ENCODE data around the gene SSNA1. TPM values are rescaled to one million over a fixed set of nuclear protein-coding genes. Genes with fewer than 3 reads are reported as not detected.

Gene SSNA1
- polyA plus RNA-seq, 1 donor from 2014 or later: 170 TPM

DNA sequence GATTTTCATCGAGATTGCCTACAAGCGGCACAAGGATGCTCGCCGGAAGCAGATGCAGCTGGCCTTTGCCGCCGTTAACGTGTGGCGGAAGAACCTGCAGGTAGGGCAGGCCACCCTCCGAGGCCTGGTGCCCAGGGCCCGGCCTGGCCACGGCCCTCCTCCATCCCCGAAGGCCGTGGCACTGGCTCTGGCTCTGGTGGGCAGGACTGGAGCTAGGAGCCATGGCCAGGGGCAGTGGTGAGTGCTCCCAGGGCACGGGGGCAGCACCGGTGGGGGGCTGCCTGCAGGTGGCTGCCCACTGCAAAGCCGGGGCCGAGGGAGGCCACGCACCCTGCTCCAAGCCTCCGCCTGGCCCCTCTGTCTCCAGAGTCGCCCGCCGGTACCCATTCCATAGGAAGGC is 24.7 kb upstream of the SSNA1 start:
- Histone ChIP-seq H3K27me3 (ENCODE audit: insufficient read depth, low read depth, low read length) (peaks cover 79% of the 10 kb centered on the region), H3K4me2 (ENCODE audit: low read length) (no peak overlapping the region), H2AFZ (ENCODE audit: low read depth, low read length) (no peak overlapping the region)

DNA sequence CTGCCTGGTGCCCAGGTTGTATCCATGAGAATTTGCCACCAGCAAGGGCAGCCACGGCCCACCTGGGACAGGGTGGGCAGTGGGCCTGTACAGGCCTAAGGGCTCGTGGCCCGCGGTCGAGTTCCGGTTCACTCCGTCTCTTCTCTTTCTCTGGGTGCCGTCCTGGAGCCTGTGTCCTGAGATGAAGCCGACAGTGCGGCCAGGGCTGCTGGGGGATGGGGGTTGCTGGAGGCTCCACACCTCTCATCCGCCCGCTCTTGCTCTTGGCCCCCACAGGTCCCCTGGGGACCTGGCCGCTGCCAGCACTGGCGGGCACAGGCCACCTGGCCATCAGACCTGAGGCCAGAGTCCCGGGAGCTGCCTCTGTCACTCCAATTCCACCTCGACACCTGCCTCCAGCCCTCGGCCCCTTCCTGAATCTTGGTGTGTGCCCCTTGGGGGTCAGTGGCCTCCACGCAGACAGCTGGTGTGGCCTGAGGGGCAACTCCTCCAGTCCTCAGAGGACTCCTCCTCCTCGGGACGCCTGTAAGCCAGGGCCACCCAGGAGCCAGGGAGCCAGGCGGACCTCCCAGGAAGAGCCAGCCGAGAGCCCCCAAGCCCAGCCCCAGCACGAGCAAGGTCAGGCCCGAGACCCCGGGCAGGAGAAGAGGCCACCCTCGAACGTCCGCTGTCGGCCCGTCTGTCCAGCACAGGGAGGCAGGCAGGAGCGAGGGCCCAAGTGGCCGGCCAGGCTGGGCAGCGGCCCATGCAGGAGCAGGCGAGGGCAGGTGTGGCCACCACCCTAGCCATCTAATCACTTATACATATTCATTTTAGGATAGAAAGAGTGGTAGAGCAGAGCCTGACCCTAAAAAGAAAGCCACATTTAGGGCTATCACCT is 23.9 kb upstream of the SSNA1 start:
- Histone ChIP-seq H3K4me2 (ENCODE audit: low read length) (no peak overlapping the region), H3K4me3 (ENCODE audit: low read length) (no peak overlapping the region), H3F3A (ENCODE audit: insufficient read depth, low read length, poor library complexity, severe bottlenecking) (no peaks in the 10 kb centered on the region), H3K9me3 (ENCODE audit: low read length) (no peaks in the 10 kb centered on the region), H3K27ac (ENCODE audit: low read length) (no peak overlapping the region), H3K36me3 (ENCODE audit: insufficient read depth, low read length) (no peaks in the 10 kb centered on the region), H2AFZ (ENCODE audit: low read depth, low read length) (no peak overlapping the region), H3K9ac (ENCODE audit: low read length) (no peak overlapping the region), H4K20me1 (ENCODE audit: insufficient read depth) (no peaks in the 10 kb centered on the region), H3K9me2 (ENCODE audit: insufficient read depth, low read length) (no peaks in the 10 kb centered on the region), H3K79me2 (replicated peaks; ENCODE audit: insufficient read depth, low read length) (no peaks in the 10 kb centered on the region), H3K27me3 (ENCODE audit: insufficient read depth, low read depth, low read length) (peaks cover 71% of the 10 kb centered on the region)
- no peak for TF ChIP-seq EP300 (conservative IDR thresholded peaks at IDR 0.05; ENCODE audit: poor library complexity, severe bottlenecking)
- TF ChIP-seq, protein P1, sequence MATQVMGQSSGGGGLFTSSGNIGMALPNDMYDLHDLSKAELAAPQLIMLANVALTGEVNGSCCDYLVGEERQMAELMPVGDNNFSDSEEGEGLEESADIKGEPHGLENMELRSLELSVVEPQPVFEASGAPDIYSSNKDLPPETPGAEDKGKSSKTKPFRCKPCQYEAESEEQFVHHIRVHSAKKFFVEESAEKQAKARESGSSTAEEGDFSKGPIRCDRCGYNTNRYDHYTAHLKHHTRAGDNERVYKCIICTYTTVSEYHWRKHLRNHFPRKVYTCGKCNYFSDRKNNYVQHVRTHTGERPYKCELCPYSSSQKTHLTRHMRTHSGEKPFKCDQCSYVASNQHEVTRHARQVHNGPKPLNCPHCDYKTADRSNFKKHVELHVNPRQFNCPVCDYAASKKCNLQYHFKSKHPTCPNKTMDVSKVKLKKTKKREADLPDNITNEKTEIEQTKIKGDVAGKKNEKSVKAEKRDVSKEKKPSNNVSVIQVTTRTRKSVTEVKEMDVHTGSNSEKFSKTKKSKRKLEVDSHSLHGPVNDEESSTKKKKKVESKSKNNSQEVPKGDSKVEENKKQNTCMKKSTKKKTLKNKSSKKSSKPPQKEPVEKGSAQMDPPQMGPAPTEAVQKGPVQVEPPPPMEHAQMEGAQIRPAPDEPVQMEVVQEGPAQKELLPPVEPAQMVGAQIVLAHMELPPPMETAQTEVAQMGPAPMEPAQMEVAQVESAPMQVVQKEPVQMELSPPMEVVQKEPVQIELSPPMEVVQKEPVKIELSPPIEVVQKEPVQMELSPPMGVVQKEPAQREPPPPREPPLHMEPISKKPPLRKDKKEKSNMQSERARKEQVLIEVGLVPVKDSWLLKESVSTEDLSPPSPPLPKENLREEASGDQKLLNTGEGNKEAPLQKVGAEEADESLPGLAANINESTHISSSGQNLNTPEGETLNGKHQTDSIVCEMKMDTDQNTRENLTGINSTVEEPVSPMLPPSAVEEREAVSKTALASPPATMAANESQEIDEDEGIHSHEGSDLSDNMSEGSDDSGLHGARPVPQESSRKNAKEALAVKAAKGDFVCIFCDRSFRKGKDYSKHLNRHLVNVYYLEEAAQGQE (IDR thresholded peaks at IDR 0.05; ENCODE audit: borderline replicate concordance): no peak
- no peak for TF ChIP-seq RAD21 (conservative IDR thresholded peaks at IDR 0.05)
- no peak for TF ChIP-seq POLR2AphosphoS5 (IDR thresholded peaks at IDR 0.05)
- no peak for TF ChIP-seq SMC3 (conservative IDR thresholded peaks at IDR 0.05; ENCODE audit: poor library complexity)
- no peak for TF ChIP-seq TAF1 (IDR thresholded peaks at IDR 0.05; ENCODE audit: low read depth)
- TF ChIP-seq, protein P2, sequence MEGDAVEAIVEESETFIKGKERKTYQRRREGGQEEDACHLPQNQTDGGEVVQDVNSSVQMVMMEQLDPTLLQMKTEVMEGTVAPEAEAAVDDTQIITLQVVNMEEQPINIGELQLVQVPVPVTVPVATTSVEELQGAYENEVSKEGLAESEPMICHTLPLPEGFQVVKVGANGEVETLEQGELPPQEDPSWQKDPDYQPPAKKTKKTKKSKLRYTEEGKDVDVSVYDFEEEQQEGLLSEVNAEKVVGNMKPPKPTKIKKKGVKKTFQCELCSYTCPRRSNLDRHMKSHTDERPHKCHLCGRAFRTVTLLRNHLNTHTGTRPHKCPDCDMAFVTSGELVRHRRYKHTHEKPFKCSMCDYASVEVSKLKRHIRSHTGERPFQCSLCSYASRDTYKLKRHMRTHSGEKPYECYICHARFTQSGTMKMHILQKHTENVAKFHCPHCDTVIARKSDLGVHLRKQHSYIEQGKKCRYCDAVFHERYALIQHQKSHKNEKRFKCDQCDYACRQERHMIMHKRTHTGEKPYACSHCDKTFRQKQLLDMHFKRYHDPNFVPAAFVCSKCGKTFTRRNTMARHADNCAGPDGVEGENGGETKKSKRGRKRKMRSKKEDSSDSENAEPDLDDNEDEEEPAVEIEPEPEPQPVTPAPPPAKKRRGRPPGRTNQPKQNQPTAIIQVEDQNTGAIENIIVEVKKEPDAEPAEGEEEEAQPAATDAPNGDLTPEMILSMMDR (IDR thresholded peaks at IDR 0.05; ENCODE audit: poor library complexity, severe bottlenecking): no peak
- no peak for TF ChIP-seq EZH2 (IDR thresholded peaks at IDR 0.05; ENCODE audit: borderline replicate concordance, insufficient read depth, low read length, poor library complexity, severe bottlenecking)
- TF ChIP-seq MXI1 (conservative IDR thresholded peaks at IDR 0.05; ENCODE audit: poor library complexity, severe bottlenecking): no peak

More for the DNA sequence above, 24.7 kb upstream of the SSNA1 start:
- no peaks in the 10 kb centered on the region for H3F3A ChIP-seq (ENCODE audit: insufficient read depth, low read length, poor library complexity, severe bottlenecking)
- no peak overlapping the region for H3K9ac ChIP-seq (ENCODE audit: low read length)
- H3K27ac ChIP-seq (ENCODE audit: low read length): no peak overlapping the region
- H3K9me2 ChIP-seq (ENCODE audit: insufficient read depth, low read length): no peaks in the 10 kb centered on the region
- H4K20me1 ChIP-seq (ENCODE audit: insufficient read depth): no peaks in the 10 kb centered on the region
- no peaks in the 10 kb centered on the region for H3K9me3 ChIP-seq (ENCODE audit: low read length)
- no peaks in the 10 kb centered on the region for H3K79me2 ChIP-seq (replicated peaks; ENCODE audit: insufficient read depth, low read length)
- H3K4me3 ChIP-seq (ENCODE audit: low read length): no peak overlapping the region
- TF ChIP-seq TAF1 (IDR thresholded peaks at IDR 0.05; ENCODE audit: low read depth) (no peak), EZH2 (IDR thresholded peaks at IDR 0.05; ENCODE audit: borderline replicate concordance, insufficient read depth, low read length, poor library complexity, severe bottlenecking) (no peak), SMC3 (conservative IDR thresholded peaks at IDR 0.05; ENCODE audit: poor library complexity) (no peak), RAD21 (conservative IDR thresholded peaks at IDR 0.05) (no peak), EP300 (conservative IDR thresholded peaks at IDR 0.05; ENCODE audit: poor library complexity, severe bottlenecking) (no peak), POLR2AphosphoS5 (IDR thresholded peaks at IDR 0.05) (no peak)
- TF ChIP-seq, protein P1 (IDR thresholded peaks at IDR 0.05; ENCODE audit: borderline replicate concordance): no peak
- H3K36me3 ChIP-seq (ENCODE audit: insufficient read depth, low read length): no peaks in the 10 kb centered on the region

All from neural cell (in vitro differentiated cells).